ENCODE data around the gene PIKFYVE.

The PIKFYVE gene

DNA sequence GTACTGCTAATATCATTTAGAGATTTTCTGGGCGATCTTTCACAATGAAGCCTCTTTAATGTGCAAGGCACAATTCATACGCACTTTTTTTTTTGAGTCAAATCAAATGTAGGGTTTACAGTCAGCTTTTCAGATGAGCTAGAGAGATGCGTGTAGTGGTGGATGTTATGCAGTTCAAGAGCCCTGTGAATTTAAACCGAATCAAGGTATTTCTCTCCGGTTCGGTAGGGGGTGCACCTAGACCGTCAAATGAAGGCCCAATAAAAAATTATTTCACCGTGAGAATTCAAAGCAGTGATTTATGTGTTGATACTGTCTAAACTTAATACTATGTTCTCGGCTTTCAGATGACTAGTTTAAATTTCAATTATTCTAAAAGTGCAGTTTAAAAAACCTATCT lies 141.6 kb downstream of the PIKFYVE start:
- peaks cover 56 to 67% of the 10 kb centered on the region in 2 donors for H3K27me3 Mint-ChIP-seq
- ATAC-seq (replicated peaks), result no peak
- DNase-seq, result no peak
- H3K9me3 Mint-ChIP-seq, result no peaks in the 10 kb centered on the region
- H3K4me1 Mint-ChIP-seq (ENCODE audit: low read depth in 2 of 2), result peaks cover 0 to 2% of the 10 kb centered on the region in 2 donors
- H3K27ac Mint-ChIP-seq, result no peak overlapping the region
- peaks cover 2% of the 10 kb centered on the region for H3K36me3 Mint-ChIP-seq (ENCODE audit: insufficient read depth)
- no peak overlapping the region for H3K4me3 Mint-ChIP-seq

Measured in effector memory CD8-positive, alpha-beta T cell (primary cell).